ENCODE data around the gene ELP1.

DNA sequence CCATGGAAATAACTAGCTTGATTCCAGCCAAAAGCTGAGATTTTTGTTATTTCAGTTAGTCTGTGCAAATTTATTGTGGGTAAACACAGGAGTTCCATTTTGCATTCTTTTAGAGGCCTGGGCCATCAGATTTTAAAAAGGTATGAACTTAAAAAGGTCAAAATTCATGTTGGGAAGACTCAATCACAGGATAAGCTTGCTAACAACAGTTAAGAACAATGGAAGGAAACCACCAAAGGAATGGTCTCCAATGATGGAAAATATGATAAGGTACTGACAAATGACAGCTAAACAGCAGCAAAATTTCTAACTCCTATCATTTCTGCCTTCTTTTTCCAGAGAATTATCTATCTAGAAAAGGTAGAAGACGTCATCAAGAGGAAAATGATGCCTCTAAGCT, 16.2 kb upstream of the ELP1 start:
- TF ChIP-seq CTCF (IDR thresholded peaks at IDR 0.05) (no peak), EP300 (IDR thresholded peaks at IDR 0.05) (no peak)
